Skeletal muscle tissue (tissue), 4 donors: ENCODE measurements around the gene XCR1. TPM values are rescaled to one million over a fixed set of nuclear protein-coding genes. Genes with fewer than 3 reads are reported as not detected.
"Not testable (repeated sequence)": the region's sequence is repeated elsewhere in the genome, so short reads cannot be mapped to it uniquely, and the experiment has no call there.

Experiments
- H3K27ac ChIP-seq: one replicate; pipeline ENCODE4 v1.7.0; 2013; ENCODE audit warnings: mild to moderate bottlenecking, low read depth, low read length, inconsistent platforms
- H3K27me3 ChIP-seq, 3 donors: one replicate each; pipeline ENCODE4 v1.7.0; 2013; ENCODE audit warnings: low read length in 3 of 3; ENCODE audit not compliant: control insufficient read depth in 3 of 3, insufficient read depth in 3 of 3
- H3K36me3 ChIP-seq, 3 donors: one replicate each; pipeline ENCODE4 v1.7.0; 2013; ENCODE audit warnings: low read length in 3 of 3; ENCODE audit not compliant: control insufficient read depth in 3 of 3, insufficient read depth in 3 of 3
- H3K4me1 ChIP-seq, 3 donors: one replicate each; pipeline ENCODE4 v1.7.0; 2013; ENCODE audit warnings: low read length in 3 of 3, mild to moderate bottlenecking in 3 of 3; ENCODE audit not compliant: control insufficient read depth in 3 of 3, insufficient read depth in 3 of 3
- H3K4me3 ChIP-seq, 3 donors: one replicate each; pipeline ENCODE4 v1.7.0; 2013; ENCODE audit warnings: low read length in 3 of 3
- H3K9ac ChIP-seq, 3 donors: one replicate each; pipeline ENCODE4 v1.7.0; 2013; ENCODE audit warnings: low read length in 3 of 3, mild to moderate bottlenecking in 3 of 3, moderate library complexity in 2 of 3, low read depth in 1 of 3
- H3K9me3 ChIP-seq, 3 donors: one replicate each; pipeline ENCODE4 v1.7.0; 2013; ENCODE audit warnings: low read length in 3 of 3; ENCODE audit not compliant: control insufficient read depth in 3 of 3
- total RNA-seq: library from RNA; depleted of rRNA; stranded (reverse); fragments of >200 nt; gene quantifications from one replicate; pipeline ENCODE4 v1.2.3, GENCODE V29; 2014
- donor health status: Osteomylitis.

The XCR1 gene
- total RNA-seq, 1 donor from 2014 or later: not detected

DNA sequence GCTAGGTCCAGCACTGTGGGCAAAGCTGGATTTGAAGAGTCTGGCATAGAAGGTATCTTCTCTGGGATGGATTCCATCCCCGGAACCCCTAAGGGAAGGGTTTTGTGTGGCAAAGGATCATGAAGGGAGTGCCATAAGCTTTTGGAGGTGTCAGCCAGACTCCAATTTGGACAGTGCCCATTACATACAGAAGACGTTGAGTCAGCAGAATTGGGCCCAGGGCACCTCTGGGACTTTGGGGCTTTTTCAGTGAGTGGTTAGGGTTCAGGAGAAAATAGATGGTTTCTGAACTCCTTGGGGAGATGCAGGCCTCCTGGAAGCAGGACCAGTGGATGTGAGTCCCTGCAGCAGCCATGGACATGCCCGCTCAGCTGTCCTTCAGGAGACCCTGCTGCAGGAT lies 34.6 kb upstream of the XCR1 start:
- H3K9me3 ChIP-seq: no peaks in the 10 kb centered on the region
- H3K36me3 ChIP-seq: no peaks in the 10 kb centered on the region
- no peak overlapping the region for H3K27ac ChIP-seq
- no peak overlapping the region for H3K4me3 ChIP-seq
- no peak overlapping the region for H3K9ac ChIP-seq
- H3K4me1 ChIP-seq: peaks cover 26 to 52% (median 34%) of the 10 kb centered on the region in 3 donors
- no peaks in the 10 kb centered on the region for H3K27me3 ChIP-seq

DNA sequence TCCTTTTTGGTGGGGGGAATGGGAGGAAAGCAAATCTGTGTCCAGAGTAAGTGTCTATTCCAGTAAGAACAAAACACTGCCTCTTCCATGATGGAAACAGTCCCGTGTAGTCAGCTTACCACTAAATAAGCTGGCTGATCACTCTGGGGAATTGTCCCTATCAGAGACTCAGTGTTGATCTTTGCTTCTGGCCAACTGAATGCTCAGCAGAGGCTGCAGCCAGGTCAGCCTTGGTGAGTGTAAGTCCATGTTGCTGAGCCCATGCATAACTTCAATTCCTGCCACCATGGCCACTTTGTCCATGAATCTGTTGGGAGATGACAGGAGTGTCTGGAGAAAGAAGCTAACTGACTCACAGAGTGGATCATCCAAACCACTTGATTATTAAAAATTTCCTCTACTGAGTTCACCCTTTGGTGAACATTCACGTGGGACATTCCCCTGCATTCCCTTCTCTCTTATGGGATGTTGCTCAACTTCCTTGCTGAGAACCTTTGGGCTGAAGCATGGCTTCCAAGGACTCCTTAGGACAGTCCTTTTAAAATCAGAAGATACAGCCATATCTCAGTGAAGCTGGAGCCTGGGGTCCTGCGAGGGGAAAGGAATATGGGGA lies 33.9 kb upstream of the XCR1 start:
- Histone ChIP-seq H3K4me3 (no peak overlapping the region), H3K4me1 (peaks cover 26 to 46% (median 32%) of the 10 kb centered on the region in 3 donors), H3K27me3 (no peaks in the 10 kb centered on the region), H3K36me3 (no peaks in the 10 kb centered on the region), H3K9ac (no peak overlapping the region), H3K9me3 (no peaks in the 10 kb centered on the region), H3K27ac (no peak overlapping the region)

DNA sequence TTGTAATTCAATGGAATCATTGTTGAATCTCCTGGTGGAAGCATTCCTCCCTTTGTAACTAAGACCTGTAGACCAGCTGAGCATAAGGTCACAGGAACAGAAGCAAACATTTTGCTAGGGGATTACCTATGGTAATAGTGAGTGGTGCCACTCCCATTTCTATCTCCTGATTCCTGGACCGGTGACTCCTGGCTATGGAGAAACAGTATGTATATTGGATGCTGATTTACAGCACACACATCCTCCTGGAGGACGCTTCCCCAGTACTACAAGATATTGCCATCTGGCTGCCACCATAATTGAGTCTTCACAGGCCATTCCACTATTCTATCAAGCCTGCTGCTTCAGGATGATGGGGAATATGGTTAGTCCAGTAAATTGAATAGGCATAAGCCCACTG lies 33.3 kb upstream of the XCR1 start:
- no peaks in the 10 kb centered on the region for H3K9me3 ChIP-seq
- no peak overlapping the region for H3K4me3 ChIP-seq
- H3K27ac ChIP-seq: no peak overlapping the region
- no peak overlapping the region for H3K9ac ChIP-seq
- H3K4me1 ChIP-seq: peaks cover 23 to 41% (median 27%) of the 10 kb centered on the region in 3 donors
- no peaks in the 10 kb centered on the region for H3K36me3 ChIP-seq
- no peaks in the 10 kb centered on the region for H3K27me3 ChIP-seq

GRCh38 chr3:46059432-46059831 lies 32.1 kb upstream of the XCR1 start:
- no peaks in the 10 kb centered on the region for H3K27me3 ChIP-seq
- H3K9ac ChIP-seq: no peak overlapping the region
- peaks cover 15 to 30% (median 19%) of the 10 kb centered on the region in 3 donors for H3K4me1 ChIP-seq
- H3K4me3 ChIP-seq: no peak overlapping the region
- H3K36me3 ChIP-seq: no peaks in the 10 kb centered on the region
- no peaks in the 10 kb centered on the region for H3K9me3 ChIP-seq
- no peak overlapping the region for H3K27ac ChIP-seq

DNA sequence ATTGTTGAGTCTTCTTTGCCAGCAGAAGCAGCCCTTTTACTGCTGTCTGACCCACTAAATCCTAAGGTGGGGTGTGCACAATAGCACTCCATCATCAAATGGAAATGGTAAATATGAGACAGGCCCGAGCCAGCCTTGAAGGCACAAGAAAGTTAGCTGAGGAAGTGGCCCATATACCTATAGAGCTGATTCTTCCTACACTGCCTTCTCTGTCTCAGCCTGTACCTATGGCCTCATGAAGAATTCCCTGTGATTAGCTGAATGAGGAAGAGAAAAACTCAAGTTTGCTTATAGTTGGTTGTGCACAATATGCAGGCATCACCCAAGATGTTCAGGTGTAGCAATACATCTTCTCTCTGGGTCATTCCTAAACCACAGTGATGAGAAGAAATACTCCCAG lies 31.7 kb upstream of the XCR1 start:
- Histone ChIP-seq H3K4me1 (peaks cover 15 to 27% (median 17%) of the 10 kb centered on the region in 3 donors), H3K27me3 (no peaks in the 10 kb centered on the region), H3K9me3 (no peaks in the 10 kb centered on the region), H3K36me3 (no peaks in the 10 kb centered on the region), H3K27ac (no peak overlapping the region), H3K4me3 (no peak overlapping the region), H3K9ac (no peak overlapping the region)

DNA sequence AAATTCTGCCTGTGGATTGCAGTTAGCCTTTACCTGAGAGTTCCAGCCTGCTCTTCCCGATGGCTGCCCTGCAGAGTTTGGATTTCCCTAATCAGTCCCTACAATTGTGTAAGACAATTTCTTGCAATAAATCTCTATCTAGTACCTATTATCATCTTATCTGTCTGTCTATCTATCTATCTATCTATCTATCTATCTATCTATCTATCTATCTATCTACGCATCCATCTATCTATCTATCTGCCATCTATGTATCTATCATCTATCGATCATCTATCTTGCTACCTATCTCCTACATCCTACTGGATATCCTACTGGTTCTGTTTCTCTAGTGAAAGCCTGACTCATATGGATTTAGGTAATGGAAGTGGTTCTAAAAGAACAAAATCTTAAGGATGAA lies 30.4 kb upstream of the XCR1 start:
- H3K9ac ChIP-seq: no peak overlapping the region
- H3K4me3 ChIP-seq: no peak overlapping the region
- no peaks in the 10 kb centered on the region for H3K36me3 ChIP-seq
- H3K9me3 ChIP-seq: no peaks in the 10 kb centered on the region
- H3K4me1 ChIP-seq: peaks cover 7 to 16% (median 9%) of the 10 kb centered on the region in 3 donors
- no peaks in the 10 kb centered on the region for H3K27me3 ChIP-seq
- no peak overlapping the region for H3K27ac ChIP-seq

DNA sequence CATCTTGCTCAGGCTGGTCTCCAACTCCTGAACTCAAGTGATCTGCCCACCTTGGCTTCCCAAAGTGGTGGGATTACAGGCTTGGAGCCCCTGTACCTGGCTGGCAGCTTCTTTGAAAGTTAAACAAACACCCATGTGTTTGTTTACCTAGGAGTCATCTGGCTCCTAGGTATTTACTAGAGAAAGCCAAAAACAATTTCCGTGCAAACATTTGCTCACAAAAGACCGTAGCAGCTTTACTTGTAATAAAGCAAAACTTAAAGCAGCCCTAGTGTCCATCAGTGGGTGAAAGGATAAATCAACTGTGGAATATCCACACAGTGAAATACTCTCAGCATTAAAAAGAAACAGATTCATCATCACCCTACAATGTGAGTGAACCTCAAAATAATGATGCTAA lies 29.4 kb upstream of the XCR1 start:
- Histone ChIP-seq H3K27ac (no peak overlapping the region), H3K4me1 (peaks cover 0 to 8% (median 0%) of the 10 kb centered on the region in 3 donors), H3K9ac (no peak overlapping the region)

DNA sequence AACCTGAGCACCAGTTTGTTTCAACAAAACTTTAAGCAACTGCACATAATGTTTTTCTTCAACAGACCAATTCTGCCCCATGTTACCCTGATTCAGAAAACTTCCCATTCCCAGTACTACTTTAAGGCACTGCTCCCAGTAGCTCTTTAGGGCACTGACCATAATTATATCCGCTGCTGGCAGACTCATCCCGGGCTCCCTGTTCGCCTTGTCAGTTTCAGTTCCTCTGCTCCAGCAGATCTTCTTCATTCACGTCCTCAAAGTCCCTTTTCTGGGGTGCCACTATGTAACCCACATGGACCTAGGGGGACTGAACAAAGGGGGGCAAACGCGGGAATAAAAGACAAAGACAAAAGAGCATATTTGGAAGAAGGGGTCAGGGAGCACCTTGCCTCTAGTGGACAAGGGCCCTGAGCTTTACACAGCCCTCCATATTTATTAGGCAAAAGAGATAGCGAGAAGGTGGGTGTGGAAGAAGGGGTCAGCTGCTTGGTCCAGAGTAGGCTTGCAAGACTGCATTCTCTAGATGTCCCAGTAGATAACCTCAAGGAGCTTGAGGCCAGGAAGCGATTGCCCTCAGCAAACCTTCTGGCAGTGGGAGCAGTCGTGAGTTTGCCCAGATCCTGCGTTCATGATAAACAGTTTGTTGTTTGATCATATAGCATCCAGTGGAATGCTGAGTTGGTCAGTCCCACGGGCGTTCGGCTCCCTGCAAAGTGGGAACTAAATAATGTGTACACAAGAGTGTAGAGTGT lies 26.7 kb upstream of the XCR1 start:
- not testable (repeated sequence) for H3K36me3 ChIP-seq, H3K9ac ChIP-seq, H3K27ac ChIP-seq, H3K9me3 ChIP-seq, H3K27me3 ChIP-seq, H3K4me3 ChIP-seq, H3K4me1 ChIP-seq

More for the DNA sequence above, 29.4 kb upstream of the XCR1 start:
- Histone ChIP-seq H3K27me3 (no peaks in the 10 kb centered on the region), H3K4me3 (no peak overlapping the region), H3K36me3 (no peaks in the 10 kb centered on the region), H3K9me3 (no peaks in the 10 kb centered on the region)

GRCh38 chr3:46053265-46053664 lies 26.0 kb upstream of the XCR1 start:
- H3K4me3 ChIP-seq, H3K9me3 ChIP-seq, H3K9ac ChIP-seq, H3K4me1 ChIP-seq, H3K27me3 ChIP-seq, H3K27ac ChIP-seq, H3K36me3 ChIP-seq: not testable (repeated sequence)

DNA sequence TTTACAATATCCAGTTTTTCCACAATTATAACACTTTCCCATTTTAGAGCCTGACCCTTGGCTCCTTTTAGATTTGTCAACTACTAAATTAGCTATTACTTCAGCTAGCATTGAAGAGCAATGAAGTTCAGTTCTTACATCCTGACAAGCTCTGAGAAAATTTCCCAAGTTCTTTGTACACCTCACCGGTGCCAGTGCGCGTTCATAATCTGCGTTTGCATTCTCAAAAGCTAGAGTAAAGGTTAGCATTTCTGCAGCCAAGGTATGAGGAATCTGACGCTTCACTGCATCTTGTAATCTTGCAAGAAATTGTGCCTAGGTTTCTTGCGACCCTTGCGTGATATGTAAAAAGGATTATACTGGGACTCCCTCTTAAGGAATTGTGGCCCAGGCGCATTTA lies 25.2 kb upstream of the XCR1 start:
- H3K36me3 ChIP-seq: no peaks in the 10 kb centered on the region
- no peak overlapping the region for H3K27ac ChIP-seq
- no peaks in the 10 kb centered on the region for H3K9me3 ChIP-seq
- no peak overlapping the region for H3K4me3 ChIP-seq
- no peak overlapping the region for H3K9ac ChIP-seq
- H3K27me3 ChIP-seq: no peaks in the 10 kb centered on the region
- H3K4me1 ChIP-seq: no peaks in the 10 kb centered on the region
